Left colon (tissue), 2 donors: Measurements from ENCODE around the gene SLAMF9. TPM values are rescaled to one million over a fixed set of nuclear protein-coding genes. Genes with fewer than 3 reads are reported as not detected.

Experiments
- ATAC-seq: fragments of 200-7000 bp; cut with Tn5 transposase; one replicate; pipeline ENCODE4 v1.9.1; 2020; ENCODE audit warnings: mild to moderate bottlenecking, moderate library complexity
- DNase-seq, 2 donors: peaks; one replicate each; pipeline ENCODE4 v3.0.0-alpha.2; 2020
- intact Hi-C, 2 donors: fragments of 100-400 bp; cut with DNase I in 1 of 2; cut with micrococcal nuclease in 1 of 2; formaldehyde crosslinking; loops; one replicate each; pipeline versions ENCODE4 v1.11.2 to v1.14.0; 2022; cut with DNase I, micrococcal nuclease
- total RNA-seq, 2 donors: library from RNA; stranded (reverse); fragmentation: NEBNext Ultra II Directional; extraction: Animal tissue kit (Norgen Biotek cat#: 25700); gene quantifications; one replicate each; pipeline ENCODE4 v1.2.1, GENCODE V29; 2021
- donor health status: DM: no; HTN: no; CAD: no.
- donor health status: DM: yes; HTN: yes; CAD: no.

The SLAMF9 gene
- total RNA-seq, 2 donors from 2014 or later = not detected

DNA sequence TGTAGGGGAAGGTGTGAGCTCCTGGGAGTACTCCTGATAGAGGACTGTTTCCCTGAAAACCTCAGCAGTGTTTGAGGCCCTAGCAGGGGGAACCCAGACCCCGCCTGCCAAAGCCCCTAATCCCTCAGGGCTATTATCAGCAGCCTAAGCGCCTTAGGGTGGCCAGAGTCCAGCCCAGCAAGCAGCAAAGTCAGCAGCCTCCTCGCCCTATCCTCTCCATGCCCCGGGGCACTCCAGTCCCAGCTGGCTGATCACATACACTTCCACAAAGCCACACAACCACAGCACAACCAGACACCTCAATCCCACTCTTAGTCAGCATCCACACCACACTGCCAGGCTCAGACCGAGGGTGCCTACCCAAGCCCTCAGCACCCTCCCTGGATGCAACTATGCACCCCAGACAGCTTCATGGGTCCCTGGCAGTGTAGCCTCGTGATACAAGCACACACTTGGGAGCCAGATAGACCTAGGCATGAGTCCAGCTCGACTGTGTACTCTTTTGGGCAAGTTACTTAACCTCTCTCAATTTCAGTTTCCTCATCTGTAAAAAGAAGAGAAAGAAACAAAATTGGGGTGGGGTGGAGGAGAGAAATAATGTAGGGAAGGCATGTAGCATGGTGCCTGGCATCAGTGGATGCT lies 15.7 kb downstream of the SLAMF9 start:
- peak in 1 of 2 donors; percentile 27 for DNase-seq
- ATAC-seq = peak; percentile 14

DNA sequence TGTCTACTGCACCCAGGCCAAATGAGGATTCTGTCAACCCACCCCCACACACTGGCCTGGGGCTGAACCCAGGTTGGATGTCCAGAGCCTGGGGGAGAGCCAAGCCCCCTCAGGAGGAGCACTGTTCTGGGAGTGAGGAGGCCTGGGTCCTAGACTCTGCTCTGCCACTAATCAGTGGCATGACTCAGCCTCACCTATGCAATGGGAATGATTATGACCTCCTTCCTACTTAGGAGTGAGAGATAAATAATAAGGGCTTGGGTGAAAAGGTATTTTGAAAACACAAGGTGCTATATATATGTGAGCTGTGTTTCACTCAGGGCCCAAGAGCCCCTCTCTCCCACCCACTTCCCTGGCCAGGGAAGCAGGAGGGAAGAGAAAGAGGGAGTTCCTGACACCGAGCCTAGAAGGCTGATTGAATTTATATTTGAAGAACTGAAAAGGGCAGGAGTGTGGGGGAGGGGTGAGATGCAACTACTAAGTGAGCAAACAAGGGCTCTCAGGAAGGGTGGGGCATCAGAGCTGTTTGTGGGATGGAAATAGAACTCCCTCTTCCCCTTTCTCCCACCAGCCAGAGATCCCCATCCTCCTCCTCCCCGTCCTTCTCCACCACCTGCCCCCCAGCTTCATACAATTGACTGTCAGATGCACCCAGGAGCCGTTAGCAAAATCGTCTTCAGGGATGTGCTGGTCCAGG lies 16.8 kb downstream of the SLAMF9 start:
- DNase-seq (peak; percentile 71 to 77), ATAC-seq (peak; percentile 50)

More for the DNA sequence above, 15.7 kb downstream of the SLAMF9 start:
- intact Hi-C loops = loop anchor here in 1 of 2 donors (5.0 kb wide), 1 partner anchor 69 kb away; no protein-coding TSS in a partner anchor

DNA sequence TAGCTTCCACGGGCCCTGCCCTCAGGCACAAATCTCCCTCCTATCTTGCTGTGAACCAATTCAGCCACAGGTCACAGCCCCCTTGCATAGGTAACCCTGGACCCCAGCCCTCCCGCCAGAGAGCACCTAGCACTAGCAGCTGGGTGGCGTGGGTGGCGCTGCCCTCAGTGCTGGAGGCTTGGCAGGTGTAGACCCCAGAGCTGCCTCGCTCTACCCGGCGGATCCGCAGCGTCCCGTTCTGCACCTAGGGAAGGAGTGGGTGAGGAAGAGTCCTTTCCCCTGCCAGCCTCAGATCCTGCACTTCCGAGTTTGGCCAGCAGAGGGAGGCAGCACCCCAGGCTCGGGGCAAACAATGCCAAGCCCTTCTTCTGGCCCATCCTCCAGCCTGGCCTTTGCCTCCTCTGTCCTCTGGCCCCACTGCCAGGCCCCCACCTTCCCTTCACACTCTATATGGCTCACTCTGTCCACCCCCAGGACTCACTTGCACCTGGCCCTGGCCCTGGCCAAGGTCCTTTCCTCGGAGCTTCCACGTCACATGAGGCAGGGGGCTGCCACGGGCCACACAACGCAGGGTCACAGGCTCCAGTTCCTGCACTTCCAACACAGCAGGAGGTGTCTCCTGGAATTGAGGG lies 17.6 kb downstream of the SLAMF9 start:
- ATAC-seq = peak; percentile 79
- intact Hi-C loops = loop anchor here (2.0 to 5.0 kb wide), 2 partner anchors 70 to 71 kb away; no protein-coding TSS in a partner anchor
- peak; percentile 64 to 89 for DNase-seq

More for the DNA sequence above, 16.8 kb downstream of the SLAMF9 start:
- intact Hi-C loops = loop anchor here (2.0 to 5.0 kb wide), 2 partner anchors 70 kb away; no protein-coding TSS in a partner anchor

DNA sequence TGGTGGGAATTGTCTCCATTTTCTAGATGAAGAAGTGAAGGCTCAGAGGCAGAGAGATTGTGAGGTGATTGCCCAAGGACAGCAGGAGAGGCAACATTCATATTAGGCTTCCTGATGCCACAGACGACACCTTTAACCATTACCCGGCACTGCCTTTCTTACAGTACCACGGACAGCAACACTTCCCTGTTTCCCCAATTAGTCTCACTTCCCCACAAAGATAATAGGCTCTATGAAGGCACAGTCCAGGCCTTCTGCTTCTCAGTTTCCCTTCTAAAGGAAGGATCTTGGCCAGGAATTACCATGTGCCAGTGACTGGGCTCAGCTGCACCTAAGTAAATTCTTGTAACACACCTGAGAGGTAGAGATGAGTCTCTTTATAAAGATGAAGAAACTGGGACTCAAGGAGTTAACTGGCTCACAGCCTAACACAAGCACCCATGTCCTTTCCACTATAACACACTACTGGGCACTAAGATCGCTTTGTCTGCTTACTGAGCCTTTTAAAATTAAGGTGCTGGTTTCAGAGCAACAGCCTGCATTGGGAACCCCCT lies 18.2 kb downstream of the SLAMF9 start:
- intact Hi-C loops = loop anchor here (2.0 to 5.0 kb wide), 2 partner anchors 71 to 72 kb away; no protein-coding TSS in a partner anchor
- DNase-seq (no peak), ATAC-seq (no peak)

DNA sequence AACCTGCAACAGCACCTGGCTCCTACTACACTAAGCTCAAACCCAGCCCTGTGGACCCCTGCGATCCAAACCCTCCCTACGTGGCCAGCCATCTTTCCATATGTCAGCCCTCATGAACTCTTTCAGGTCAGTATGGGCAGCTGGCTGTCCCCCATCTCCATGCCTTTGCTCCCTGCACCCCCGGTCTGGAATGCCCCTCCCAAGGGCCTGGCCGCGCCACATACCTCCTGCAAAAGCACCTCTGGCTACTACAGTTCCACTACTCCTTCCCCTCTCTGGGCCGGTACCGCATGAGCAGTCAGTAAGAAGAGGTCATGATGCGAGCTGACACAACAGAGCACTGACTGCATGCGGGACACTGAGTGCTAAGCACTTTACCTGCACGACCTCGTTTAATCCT lies 18.7 kb downstream of the SLAMF9 start:
- ATAC-seq = no peak
- DNase-seq = no peak
- intact Hi-C loops = loop anchor here in 1 of 2 donors (5.0 kb wide), 1 partner anchor 72 kb away; no protein-coding TSS in a partner anchor

DNA sequence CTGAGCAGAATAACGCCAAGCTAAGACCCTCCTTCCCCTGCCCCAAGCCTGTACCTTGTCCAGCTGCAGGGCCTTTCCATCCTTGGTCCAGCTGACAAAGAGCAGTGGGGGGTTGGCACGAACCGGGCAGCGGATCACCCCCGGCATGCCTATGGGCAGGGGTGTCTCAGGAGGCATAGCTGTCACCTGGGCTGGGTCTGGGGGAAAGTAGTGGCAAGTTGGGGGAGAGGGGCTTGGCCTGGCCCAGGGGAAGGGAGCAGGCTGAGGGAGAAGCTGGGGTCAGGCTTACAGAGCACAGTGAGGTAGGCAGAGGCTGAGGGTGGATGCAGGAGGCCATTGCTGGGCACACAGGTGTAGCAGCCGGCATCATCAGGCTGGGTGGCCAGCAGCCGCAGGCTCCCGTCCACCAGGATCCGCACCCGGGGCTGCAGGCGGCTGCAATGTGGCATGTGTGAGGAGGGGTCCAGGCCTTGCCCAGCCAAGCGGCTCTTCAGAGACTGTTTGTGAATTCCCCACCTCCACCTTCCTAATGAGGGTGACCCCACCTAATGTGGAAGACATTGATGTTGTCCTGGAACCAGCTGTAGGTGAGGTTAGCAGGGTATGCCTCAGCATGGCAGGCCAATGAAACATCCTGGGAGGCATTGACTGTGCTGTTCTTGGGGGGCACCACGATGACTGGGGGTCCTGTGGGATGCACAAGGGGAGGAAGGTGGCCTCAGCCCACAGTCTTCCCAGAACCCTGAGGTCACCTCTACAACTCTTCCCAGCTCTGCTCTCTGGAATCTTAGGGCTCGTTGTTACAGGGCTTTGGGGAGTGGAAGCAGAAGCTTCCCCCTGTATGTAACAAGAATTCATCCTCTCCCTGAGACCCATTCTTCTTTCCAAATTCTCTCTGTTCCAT lies 19.6 kb downstream of the SLAMF9 start:
- intact Hi-C loops = loop anchor here in 1 of 2 donors (5.0 kb wide), 1 partner anchor 73 kb away; no protein-coding TSS in a partner anchor
- no peak for DNase-seq
- no peak for ATAC-seq

DNA sequence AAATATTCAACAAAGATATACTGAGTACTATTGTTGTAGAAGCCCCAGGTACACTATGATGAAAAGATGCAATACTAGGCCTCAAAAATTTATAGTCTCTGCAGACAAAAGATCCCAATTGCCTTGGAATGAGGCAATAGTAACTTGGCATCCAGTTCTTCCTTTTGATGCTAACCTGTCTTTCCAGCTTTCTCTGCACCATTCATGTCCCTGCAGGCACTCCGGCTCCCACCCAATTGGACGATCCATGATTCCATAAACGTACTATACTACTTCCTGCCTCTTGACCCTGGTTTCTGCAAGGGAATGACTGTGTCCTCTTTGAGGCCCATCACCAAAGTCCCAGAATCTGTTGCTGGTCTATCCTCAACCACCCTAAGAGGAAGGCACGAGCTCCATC lies 20.7 kb downstream of the SLAMF9 start:
- DNase-seq (no peak), ATAC-seq (no peak)
- intact Hi-C loops = no loop called here

DNA sequence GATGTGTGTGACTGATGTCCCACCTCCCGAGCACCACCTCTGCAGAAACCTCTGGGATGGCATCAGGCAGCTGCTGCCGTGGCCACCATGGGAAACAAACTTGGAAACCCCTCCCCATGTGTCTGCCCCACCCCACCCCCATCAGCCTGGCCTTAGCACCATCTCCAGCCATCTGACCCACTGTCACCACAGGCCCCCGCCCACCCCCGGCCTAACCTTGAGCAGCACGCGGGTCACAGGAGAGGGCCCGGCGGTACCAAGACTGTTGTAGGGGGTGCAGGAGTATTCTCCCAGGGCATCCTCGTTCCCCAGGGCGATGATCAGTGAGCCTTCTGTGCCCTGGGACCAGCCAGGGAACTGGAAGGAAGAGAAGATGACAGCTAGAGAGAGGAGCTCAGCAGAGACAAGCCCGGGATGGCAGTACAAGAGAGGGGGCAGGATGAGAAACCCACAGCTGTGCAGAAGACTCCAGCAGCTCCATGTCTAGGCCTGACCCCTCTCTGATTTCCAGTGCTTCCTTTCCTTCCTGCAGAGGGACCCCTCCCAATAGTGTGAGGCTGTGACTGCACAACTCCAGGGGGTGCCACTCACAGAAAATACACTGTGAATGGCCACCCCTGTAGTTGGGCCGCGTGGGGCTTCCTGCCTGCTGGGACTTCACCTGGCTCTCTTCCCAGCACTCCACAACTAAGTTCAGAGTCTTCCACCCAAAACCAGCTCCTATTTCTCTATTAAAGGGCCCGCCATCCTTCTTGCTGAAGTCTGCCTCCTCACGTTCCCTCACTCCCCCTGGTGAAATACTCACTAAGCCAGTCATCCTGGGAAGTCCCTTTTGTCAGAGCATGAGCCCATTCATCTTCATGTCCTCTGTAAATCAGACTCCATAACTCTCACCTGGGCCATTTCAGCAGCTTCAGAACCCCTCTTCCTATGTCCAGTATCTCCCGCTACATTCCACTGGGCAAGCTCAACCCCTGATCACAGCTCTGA lies 21.4 kb downstream of the SLAMF9 start:
- DNase-seq (no peak), ATAC-seq (no peak)
- intact Hi-C loops = no loop called here

DNA sequence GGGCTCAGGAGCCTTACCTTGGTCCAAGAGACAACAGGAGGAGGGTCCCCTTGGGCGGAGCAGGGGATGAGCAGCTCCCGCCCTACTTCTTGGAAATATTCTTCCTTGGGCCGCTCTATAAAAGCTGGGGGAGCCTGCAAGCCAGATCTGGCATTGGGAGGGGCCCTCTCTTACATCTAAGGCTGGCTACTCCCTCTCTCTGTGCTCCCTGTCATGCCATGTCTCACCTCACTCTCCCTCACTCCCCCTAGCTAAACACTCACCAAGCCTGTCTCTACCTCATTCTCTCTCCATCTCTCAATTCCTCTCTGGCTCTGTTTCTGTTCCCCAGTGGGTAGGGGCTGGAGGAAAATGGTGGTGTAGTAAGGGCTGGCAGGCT lies 22.3 kb downstream of the SLAMF9 start:
- intact Hi-C loops = no loop called here
- no peak for DNase-seq
- no peak for ATAC-seq

DNA sequence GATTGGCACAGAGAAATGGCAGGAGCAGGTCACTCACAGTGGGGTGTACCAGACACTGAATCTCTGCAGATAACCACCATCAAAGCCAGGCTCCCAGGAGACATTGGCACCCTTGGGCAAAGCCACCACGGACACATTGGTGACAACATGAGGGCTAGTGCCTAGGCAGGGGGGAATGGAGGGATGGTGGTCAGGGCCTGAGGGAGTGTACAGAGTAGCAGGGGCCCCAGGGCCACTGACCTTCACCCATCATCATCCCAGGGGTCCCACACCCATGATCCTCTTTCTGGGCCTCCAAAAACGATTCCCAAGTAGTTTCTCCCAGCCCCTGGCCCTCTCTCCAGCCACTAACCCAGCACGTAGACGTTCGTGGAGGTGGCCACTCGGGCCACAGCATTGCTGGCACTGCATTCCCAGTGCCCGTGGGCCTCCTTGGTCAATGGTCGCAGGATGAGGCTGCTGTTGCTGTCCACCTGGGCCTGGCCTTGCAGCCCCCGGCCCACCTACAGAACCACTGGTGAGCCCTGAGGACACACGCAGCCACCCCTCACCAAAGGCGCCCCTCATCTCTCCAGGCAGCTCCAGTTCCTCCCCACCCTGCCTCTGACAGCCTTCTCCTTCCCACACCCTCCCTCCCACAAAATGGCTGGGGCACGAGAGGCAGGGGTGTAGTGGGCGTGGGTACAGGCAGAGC lies 22.8 kb downstream of the SLAMF9 start:
- no peak for DNase-seq
- intact Hi-C loops = no loop called here

DNA sequence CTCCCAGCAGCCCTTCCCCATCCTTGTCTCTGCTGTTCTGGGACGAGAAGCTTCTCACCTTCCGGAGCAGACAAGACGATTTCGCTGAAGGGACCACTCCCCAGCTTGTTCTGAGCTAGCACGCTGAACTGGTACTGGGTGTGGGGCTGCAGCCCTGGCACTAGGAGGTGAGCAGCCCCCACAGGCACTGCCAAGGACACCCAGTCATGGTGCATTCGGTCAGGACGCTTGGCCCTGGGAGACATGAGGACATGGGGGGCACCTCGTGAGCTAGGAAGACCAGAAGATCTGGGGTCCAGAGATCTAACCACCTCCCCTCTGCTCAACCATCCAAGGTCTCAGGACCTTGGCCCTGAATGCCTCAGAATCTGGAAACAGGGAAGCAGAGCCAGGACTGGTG lies 23.4 kb downstream of the SLAMF9 start:
- intact Hi-C loops = no loop called here
- DNase-seq (no peak), ATAC-seq (no peak)

More for the DNA sequence above, 22.8 kb downstream of the SLAMF9 start:
- ATAC-seq = no peak

DNA sequence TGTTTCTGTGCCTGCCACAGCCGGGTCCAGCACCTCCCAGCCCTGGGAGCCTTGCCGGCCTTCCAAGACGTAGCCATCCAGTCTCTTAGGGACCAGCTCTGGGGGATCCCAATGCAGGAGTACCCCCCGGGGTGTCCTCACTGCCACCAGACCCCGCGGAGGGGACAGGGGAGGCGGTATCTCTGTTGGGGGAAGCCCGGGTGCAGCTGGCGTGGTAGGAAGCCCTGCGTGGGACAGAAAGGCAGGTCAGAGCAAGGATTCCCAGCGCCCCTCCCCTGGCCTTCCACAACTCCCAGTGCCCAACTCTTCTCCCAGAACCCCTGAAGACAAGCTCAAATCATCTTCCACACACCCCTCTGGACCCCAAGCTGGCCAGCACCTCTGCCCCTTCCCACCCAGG lies 23.8 kb downstream of the SLAMF9 start:
- intact Hi-C loops = no loop called here
- no peak for DNase-seq
- ATAC-seq = no peak

DNA sequence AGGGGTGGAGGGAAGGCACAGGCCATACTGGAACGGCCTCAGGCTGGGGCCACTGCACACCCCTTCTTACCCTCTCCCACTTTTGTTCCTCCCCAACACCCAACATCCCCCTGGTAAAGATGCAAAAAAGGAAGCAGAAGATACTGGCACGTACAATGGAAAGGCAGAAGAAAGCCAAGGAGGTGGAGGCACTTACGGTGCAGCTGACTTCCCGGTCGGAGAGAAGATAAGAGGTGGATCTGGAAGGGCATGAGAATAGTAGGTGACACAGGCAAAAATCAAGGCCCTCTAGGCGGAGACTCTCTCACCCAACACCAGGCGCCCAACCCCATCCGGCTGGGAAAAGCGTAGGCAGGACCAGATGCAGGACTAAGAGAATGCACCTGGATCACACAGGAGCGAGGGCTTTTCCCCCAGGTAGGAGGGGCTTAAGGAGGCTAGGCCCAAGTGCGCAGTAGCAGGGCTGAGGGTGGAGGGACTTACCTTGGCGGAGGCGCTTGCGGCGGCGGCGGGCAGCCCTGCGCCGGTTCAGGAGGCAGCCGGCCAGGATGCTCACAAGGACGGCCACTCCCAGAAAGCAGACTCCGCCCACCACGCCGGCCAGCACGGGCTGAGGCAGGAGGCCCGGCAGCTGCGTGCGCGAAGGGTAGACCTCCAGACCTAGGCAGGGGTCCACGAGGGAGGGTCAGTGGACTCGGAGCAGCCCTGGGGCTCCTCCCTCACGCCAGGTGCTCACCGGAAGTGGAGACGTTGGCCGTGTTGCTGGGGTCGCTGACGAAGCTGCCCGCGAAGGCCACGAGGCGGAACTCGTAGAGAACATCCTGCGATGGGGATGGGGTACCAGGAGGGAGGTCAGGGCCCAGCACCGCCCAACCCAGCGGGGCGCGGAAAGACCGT lies 24.6 kb downstream of the SLAMF9 start:
- DNase-seq (peak in 1 of 2 donors; percentile 64), ATAC-seq (peak; percentile 11)
- intact Hi-C loops = no loop called here

DNA sequence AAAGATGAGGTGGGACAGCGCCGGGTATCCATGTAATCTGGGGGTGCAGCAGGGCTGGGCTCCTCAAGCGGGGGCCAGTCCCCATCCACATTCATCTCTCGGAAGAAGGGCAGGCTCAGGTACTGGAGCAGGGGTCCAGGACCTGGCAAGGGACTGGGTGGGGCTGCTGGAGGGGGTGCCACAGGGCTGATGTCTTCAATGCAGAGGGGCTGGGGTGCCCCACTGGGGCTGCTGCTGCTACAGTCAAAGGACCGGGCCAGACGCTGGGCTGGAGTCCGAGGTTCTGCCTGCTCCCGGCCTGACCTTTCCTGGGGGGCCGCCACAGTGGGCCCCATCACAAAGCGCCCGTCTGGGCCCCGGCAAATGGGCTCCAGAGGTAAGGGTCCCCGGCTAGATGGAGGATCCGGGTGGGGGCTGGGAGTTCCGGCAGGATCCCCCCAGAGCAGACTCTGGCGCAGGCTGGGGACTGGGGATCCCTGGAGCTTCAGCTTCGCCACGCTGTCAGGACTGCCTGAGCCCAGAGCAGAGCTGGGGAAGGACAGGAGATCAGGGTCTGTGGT lies 25.5 kb downstream of the SLAMF9 start:
- DNase-seq = no peak
- no peak for ATAC-seq
- intact Hi-C loops = no loop called here

DNA sequence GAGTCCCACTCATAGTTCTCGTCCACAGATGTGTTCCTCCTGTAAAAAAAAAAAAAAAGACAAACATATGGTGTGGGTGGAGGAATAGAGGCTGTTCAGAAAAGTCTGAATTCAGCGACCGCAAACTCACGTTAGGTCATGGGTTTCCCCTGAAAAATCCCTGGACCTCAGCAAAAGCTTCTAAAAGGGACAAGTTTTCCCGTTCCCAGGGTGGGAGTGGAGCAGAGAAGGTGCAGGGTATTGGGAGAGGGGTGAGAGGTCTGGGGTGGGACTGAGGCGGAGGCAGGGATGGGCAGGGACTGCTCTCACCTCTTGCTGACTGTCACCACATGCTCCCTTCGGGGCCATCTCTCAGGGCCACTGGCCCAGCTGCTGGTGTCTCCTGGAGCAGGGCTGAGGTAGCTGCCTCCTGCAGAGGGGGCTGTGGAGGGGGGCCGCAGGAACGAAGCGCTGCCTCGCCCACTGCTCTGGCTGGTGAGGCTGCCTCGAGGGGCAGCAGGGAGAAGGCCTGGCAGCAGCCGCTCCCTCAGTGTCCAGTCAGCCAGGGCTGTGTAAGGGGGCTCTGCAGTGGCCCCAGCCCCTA lies 26.1 kb downstream of the SLAMF9 start:
- ATAC-seq (no peak), DNase-seq (no peak)
- intact Hi-C loops = no loop called here
